H9 (cell line): Measurements from ENCODE around the gene CEP63. TPM values are rescaled to one million over a fixed set of nuclear protein-coding genes. Genes with fewer than 3 reads are reported as not detected.

Experiments
- DNase-seq: peaks from one replicate; pipeline ENCODE4 v3.0.0-alpha.2; 2017
- H2AFZ ChIP-seq: one replicate; pipeline ENCODE4 v1.6.1; 2013; ENCODE audit warnings: mild to moderate bottlenecking, low read length, control low read depth, moderate library complexity
- H2AK5ac ChIP-seq: 2 replicates; pipeline ENCODE4 v1.6.1; 2013; ENCODE audit warnings: low read length, control low read depth, mixed read lengths; ENCODE audit not compliant: insufficient read length
- H2BK120ac ChIP-seq: one replicate; pipeline ENCODE4 v1.6.1; 2013; ENCODE audit warnings: low read depth, mild to moderate bottlenecking, low read length, control low read depth, inconsistent platforms; ENCODE audit not compliant: poor library complexity, severe bottlenecking
- H2BK12ac ChIP-seq: 2 replicates; pipeline ENCODE4 v1.6.1; 2013; ENCODE audit warnings: low read length, control low read depth, mixed read lengths, low read depth; ENCODE audit not compliant: insufficient read length
- H2BK15ac ChIP-seq: 2 replicates; pipeline ENCODE4 v1.6.1; 2013; ENCODE audit warnings: low read depth, low read length, control low read depth
- H2BK20ac ChIP-seq: one replicate; pipeline ENCODE4 v1.6.1; 2013; ENCODE audit warnings: low read depth, mild to moderate bottlenecking, low read length, control low read depth, inconsistent platforms; ENCODE audit not compliant: poor library complexity, severe bottlenecking
- H2BK5ac ChIP-seq: 2 replicates; pipeline ENCODE4 v1.6.1; 2013; ENCODE audit warnings: low read length, control low read depth, mixed read lengths; ENCODE audit not compliant: insufficient read length
- H3K14ac ChIP-seq: 2 replicates; pipeline ENCODE4 v1.6.1; 2013; ENCODE audit warnings: low read length, control low read depth; ENCODE audit not compliant: insufficient read depth
- H3K18ac ChIP-seq: 2 replicates; pipeline ENCODE4 v1.6.1; 2013; ENCODE audit warnings: low read depth, mild to moderate bottlenecking, mixed read lengths, low read length, control low read depth; ENCODE audit not compliant: insufficient read length
- H3K23ac ChIP-seq: 2 replicates; pipeline ENCODE4 v1.6.1; 2013; ENCODE audit warnings: low read length, control low read depth, mixed read lengths, low read depth; ENCODE audit not compliant: insufficient read length
- H3K23me2 ChIP-seq: 2 replicates; pipeline ENCODE4 v1.6.1; 2013; ENCODE audit warnings: low read depth, mild to moderate bottlenecking, mixed read lengths, low read length, control low read depth; ENCODE audit not compliant: insufficient read length, poor library complexity, severe bottlenecking
- H3K27ac ChIP-seq: 2 replicates; pipeline ENCODE4 v1.5.1; 2013; ENCODE audit warnings: low read length, control low read depth, mixed read lengths, low read depth; ENCODE audit not compliant: insufficient read length
- H3K27me3 ChIP-seq: 2 replicates; pipeline ENCODE4 v1.6.1; 2013; ENCODE audit warnings: low read length, control low read depth, inconsistent platforms; ENCODE audit not compliant: insufficient read depth
- H3K4ac ChIP-seq: 2 replicates; pipeline ENCODE4 v1.6.1; 2013; ENCODE audit warnings: low read depth, mild to moderate bottlenecking, control low read depth, inconsistent platforms, low read length, moderate library complexity
- H3K4me1 ChIP-seq: 2 replicates; pipeline ENCODE4 v1.6.1; 2013; ENCODE audit warnings: low read length, control low read depth, inconsistent platforms; ENCODE audit not compliant: insufficient read depth
- H3K4me2 ChIP-seq: 2 replicates; pipeline ENCODE4 v1.6.1; 2013; ENCODE audit warnings: low read length, control low read depth, mixed read lengths; ENCODE audit not compliant: insufficient read length, insufficient read depth
- H3K56ac ChIP-seq: 2 replicates; pipeline ENCODE4 v1.6.1; 2013; ENCODE audit warnings: low read depth, mild to moderate bottlenecking, mixed read lengths, low read length, control low read depth; ENCODE audit not compliant: insufficient read length
- H3K79me1 ChIP-seq: 2 replicates; pipeline ENCODE4 v1.6.1; 2013; ENCODE audit warnings: low read depth, mild to moderate bottlenecking, moderate library complexity, low read length, control low read depth, inconsistent platforms; ENCODE audit not compliant: insufficient read depth, poor library complexity, severe bottlenecking
- H3K79me2 ChIP-seq: 2 replicates; pipeline ENCODE4 v1.6.1; 2013; ENCODE audit warnings: low read length, control low read depth, inconsistent platforms; ENCODE audit not compliant: insufficient read depth
- H3K9ac ChIP-seq: 2 replicates; pipeline ENCODE4 v1.6.1; 2013; ENCODE audit warnings: low read length, control low read depth, mixed read lengths; ENCODE audit not compliant: insufficient read length; ENCODE audit errors: extremely low read depth
- H3K9me3 ChIP-seq: one replicate; pipeline ENCODE4 v1.6.1; 2013; ENCODE audit warnings: low read depth, low read length, inconsistent platforms; ENCODE audit not compliant: control insufficient read depth
- H3T11ph ChIP-seq: one replicate; pipeline ENCODE4 v1.6.1; 2013; ENCODE audit warnings: mild to moderate bottlenecking, low read length, control low read depth, inconsistent platforms
- H4K20me1 ChIP-seq: one replicate; pipeline ENCODE4 v1.6.1; 2013; ENCODE audit not compliant: control insufficient read depth, insufficient read length, insufficient read depth
- H4K5ac ChIP-seq: 2 replicates; pipeline ENCODE4 v1.6.1; 2013; ENCODE audit warnings: low read depth, mild to moderate bottlenecking, mixed read lengths, low read length, control low read depth; ENCODE audit not compliant: insufficient read length
- H4K8ac ChIP-seq: replicated peaks from 2 replicates; pipeline ENCODE4 v1.6.1; 2013; ENCODE audit warnings: low read length, control low read depth, mixed read lengths, low read depth; ENCODE audit not compliant: insufficient read length
- H4K91ac ChIP-seq: 2 replicates; pipeline ENCODE4 v1.6.1; 2013; ENCODE audit warnings: low read depth, mild to moderate bottlenecking, moderate library complexity, mixed read lengths, low read length, control low read depth; ENCODE audit not compliant: insufficient read length
- H3K27ac Mint-ChIP-seq, 3 experiments: 2 replicates in 2 of 3; 3 replicates in 1 of 3; pipeline ENCODE4 v1.8.0; 2020 to 2021; ENCODE audit warnings: mixed read lengths in 3 of 3, mild to moderate bottlenecking in 1 of 3, moderate library complexity in 1 of 3
- H3K27me3 Mint-ChIP-seq: 2 replicates; pipeline ENCODE4 v1.8.0; 2021; ENCODE audit warnings: low read depth, mild to moderate bottlenecking, moderate library complexity, mixed read lengths
- H3K36me3 Mint-ChIP-seq, 3 experiments: 2 replicates in 2 of 3; 3 replicates in 1 of 3; pipeline ENCODE4 v1.8.0; 2020 to 2021; ENCODE audit warnings: low read depth in 3 of 3, mixed read lengths in 3 of 3; ENCODE audit not compliant: insufficient read depth in 1 of 3
- H3K4me1 Mint-ChIP-seq, 2 experiments: 2 replicates each; pipeline ENCODE4 v1.8.0; 2020; ENCODE audit warnings: mixed read lengths in 2 of 2
- H3K4me3 Mint-ChIP-seq, 2 experiments: 2 replicates in 1 of 2; 3 replicates in 1 of 2; pipeline ENCODE4 v1.8.0; 2020 to 2021; ENCODE audit warnings: mild to moderate bottlenecking in 2 of 2, mixed read lengths in 2 of 2, moderate library complexity in 1 of 2
- H3K9me3 Mint-ChIP-seq, 2 experiments: 2 replicates in 1 of 2; 3 replicates in 1 of 2; pipeline ENCODE4 v1.8.0; 2020; ENCODE audit warnings: mild to moderate bottlenecking in 2 of 2, mixed read lengths in 2 of 2, moderate library complexity in 1 of 2
- CTCF ChIP-seq: fragments of 200-600 bp; sonication (generic); conservative IDR thresholded peaks from 3 replicates; pipeline ENCODE4 v1.8.0; 2021; ENCODE audit warnings: antibody characterized with exemption, mild to moderate bottlenecking
- WGBS: extraction: QIAGEN DNeasy Blood & Tissue Kit; methylation state at CpG from one replicate; pipeline ENCODE4 v1.1.7; 2013; ENCODE audit warnings: missing lambda C conversion rate, low lambda C conversion rate, mixed read lengths; ENCODE audit not compliant: insufficient read length; ENCODE audit errors: extremely low coverage; 5-methylcytosine and 5-hydroxymethylcytosine counted together
- total RNA-seq: library from RNA; stranded (reverse); gene quantifications from 2 replicates; pipeline ENCODE4 v1.2.1, GENCODE V29; 2021

CEP63 gene
- total RNA-seq, 1 experiment from 2014 or later = 16.2 TPM

- H2AK5ac ChIP-seq = peak overlapping the region; percentile 30
- no peaks in the 10 kb centered on the region for H3K79me2 ChIP-seq
- peak; percentile 47 for DNase-seq
- Mint-ChIP-seq H3K27ac (peak overlapping the region; percentile 57 to 98 (median 87)), H3K4me3 (peak overlapping the region in 1 of 2 experiments; percentile 70; a peak in 2 of 5 replicates), H3K27me3 (no peaks in the 10 kb centered on the region; the same call in 1 of the 2 replicates), H3K4me1 (peaks cover 26 to 38% of the 10 kb centered on the region in 2 experiments), H3K36me3 (no peaks in the 10 kb centered on the region), H3K9me3 (no peaks in the 10 kb centered on the region)
- H4K20me1 ChIP-seq = no peaks in the 10 kb centered on the region
- peak overlapping the region; percentile 31 for H3K18ac ChIP-seq
- H3K4me1 ChIP-seq = peaks cover 9% of the 10 kb centered on the region; the same call in 1 of the 2 replicates
- no peaks in the 10 kb centered on the region for H3K79me1 ChIP-seq
- H3K9ac ChIP-seq = no peak overlapping the region
- no peak overlapping the region for H3K56ac ChIP-seq
- peak overlapping the region; percentile 2 for H2BK5ac ChIP-seq
- H3K27ac ChIP-seq = peak overlapping the region; percentile 75
- H2AFZ ChIP-seq = no peak overlapping the region
- no peak overlapping the region for H4K8ac ChIP-seq
- H2BK12ac ChIP-seq = peak overlapping the region; percentile 98
- H3K23me2 ChIP-seq = peaks cover 3% of the 10 kb centered on the region
- peak overlapping the region; percentile 99 for H2BK120ac ChIP-seq
- peak overlapping the region; percentile 4 for H4K5ac ChIP-seq
- no CpG with 5 or more reads among the region's 8 CpGs for whole genome bisulfite sequencing
- peak overlapping the region; percentile 1 for H3K4ac ChIP-seq
- no peak overlapping the region for H3T11ph ChIP-seq
- H2BK15ac ChIP-seq = no peak overlapping the region
- H3K9me3 ChIP-seq = no peaks in the 10 kb centered on the region
- H4K91ac ChIP-seq = peak overlapping the region; percentile 46
- H3K23ac ChIP-seq = no peak overlapping the region
- no peak overlapping the region for H3K4me2 ChIP-seq
- no peak; the same call in 2 of the 3 replicates for TF ChIP-seq CTCF
- H3K27me3 ChIP-seq = no peaks in the 10 kb centered on the region
- peak overlapping the region; percentile 95 for H2BK20ac ChIP-seq
- peak overlapping the region; percentile 95 for H3K14ac ChIP-seq
Observed at GRCh38 chr3:134464689-134465365, 21.0 kb upstream of the CEP63 start.
